ENCODE measurements around the gene UBE2E2.
A peak's percentile ranks its signal among the peaks of the same experiment; 100 is the strongest.

The UBE2E2 gene

DNA sequence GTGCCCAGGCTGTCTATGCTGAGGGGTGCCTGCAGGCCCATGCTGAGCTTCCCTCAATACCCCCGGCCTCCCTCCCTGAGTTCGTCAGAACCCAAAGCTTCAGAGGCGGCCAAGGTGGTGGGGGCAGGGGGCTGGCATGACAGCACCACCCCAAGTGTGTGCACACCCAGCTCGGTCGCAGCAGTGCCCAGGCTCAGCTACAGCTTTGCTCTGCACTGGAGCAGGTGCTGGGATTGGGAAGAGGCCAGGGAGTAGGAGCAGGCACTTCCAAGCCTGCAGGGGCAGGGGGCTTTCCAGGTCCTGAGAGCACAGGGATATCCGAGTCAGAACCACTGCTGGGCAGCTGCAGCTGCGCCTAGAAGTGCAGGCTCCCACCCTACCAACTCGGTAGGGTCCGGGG is 283.9 kb downstream of the UBE2E2 start:
- Histone ChIP-seq H3K27ac (ENCODE audit: extremely low read depth, low read depth, low read length) (no peak overlapping the region), H3K36me3 (ENCODE audit: control insufficient read depth in 2 of 2, insufficient read depth in 1 of 2, low read length in 2 of 2) (no peaks in the 10 kb centered on the region), H3K9me3 (ENCODE audit: control insufficient read depth, insufficient read depth, low read depth, low read length) (no peaks in the 10 kb centered on the region), H3K4me1 (ENCODE audit: control insufficient read depth, insufficient read depth, low read length) (peaks cover 6% of the 10 kb centered on the region), H3K4me3 (ENCODE audit: low read depth, low read length) (no peak overlapping the region)
- ChIA-PET CTCF (interaction anchor here (0.6 kb wide), 1 partner anchor 323 kb away, joined by 3 read pairs; no protein-coding TSS in a partner anchor), POLR2A (no interaction called here)
- TF ChIP-seq ZNF37A (tag by site-specific recombination; IDR thresholded peaks at IDR 0.05) (no peak), ZNF350 (tag by site-specific recombination; IDR thresholded peaks at IDR 0.05) (no peak), ZNF707 (tag by site-specific recombination; IDR thresholded peaks at IDR 0.05) (no peak), ZFP41 (tag by site-specific recombination; IDR thresholded peaks at IDR 0.05; ENCODE audit: borderline replicate concordance) (no peak), ZNF146 (tag by site-specific recombination; IDR thresholded peaks at IDR 0.05) (no peak), ZNF777 (tag by site-specific recombination; IDR thresholded peaks at IDR 0.05; ENCODE audit: borderline replicate concordance) (no peak), ZNF830 (tag by site-specific recombination; IDR thresholded peaks at IDR 0.05; ENCODE audit: low read depth) (no peak), GLIS2 (tag by site-specific recombination; IDR thresholded peaks at IDR 0.05) (no peak), SCRT1 (tag by site-specific recombination; IDR thresholded peaks at IDR 0.05; ENCODE audit: borderline replicate concordance) (no peak), ZNF585B (tag by site-specific recombination; IDR thresholded peaks at IDR 0.05) (no peak)

DNA sequence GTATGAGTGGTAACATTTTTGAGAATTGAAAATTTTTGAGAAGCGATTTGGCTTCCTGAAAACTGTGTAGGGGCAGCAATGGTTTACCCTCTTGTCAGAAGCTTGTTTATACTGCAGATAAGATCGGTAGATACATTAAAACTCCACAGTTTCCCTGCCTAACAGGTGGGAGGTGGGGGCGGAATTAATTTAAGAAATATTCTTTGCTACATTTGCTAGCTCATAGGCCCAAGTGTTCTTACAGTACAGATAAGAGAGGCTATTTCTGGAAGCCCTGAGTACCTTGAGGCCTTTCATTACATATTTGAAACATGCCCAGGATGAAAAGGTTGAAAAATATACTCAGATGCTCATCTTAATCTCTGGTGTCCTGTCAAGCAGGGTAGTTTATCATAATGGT is 285.5 kb downstream of the UBE2E2 start:
- H3K27ac ChIP-seq (ENCODE audit: extremely low read depth, low read depth, low read length): no peak overlapping the region
- H3K4me1 ChIP-seq (ENCODE audit: control insufficient read depth, insufficient read depth, low read length): peaks cover 5% of the 10 kb centered on the region
- TF ChIP-seq ZNF292 (tag by site-specific recombination; IDR thresholded peaks at IDR 0.05; ENCODE audit: borderline replicate concordance, low read depth) (no peak), ZNF747 (tag by site-specific recombination; IDR thresholded peaks at IDR 0.05) (no peak), SCRT2 (tag by site-specific recombination; IDR thresholded peaks at IDR 0.05) (peak; percentile 52), OSR2 (tag by site-specific recombination; IDR thresholded peaks at IDR 0.05) (peak; percentile 38; the same call in 1 of the 2 replicates), ZFHX2 (tag by site-specific recombination; conservative IDR thresholded peaks at IDR 0.05) (peak; percentile 74), ZNF560 (tag by site-specific recombination; IDR thresholded peaks at IDR 0.05; ENCODE audit: borderline replicate concordance) (no peak), ZNF521 (tag by site-specific recombination; IDR thresholded peaks at IDR 0.05) (no peak), ZNF664 (tag by site-specific recombination; IDR thresholded peaks at IDR 0.05) (no peak), EGR2 (tag by site-specific recombination; IDR thresholded peaks at IDR 0.05; ENCODE audit: low read depth) (peak; percentile 74), KLF1 (tag by site-specific recombination; IDR thresholded peaks at IDR 0.05) (no peak), ZNF184 (tag by site-specific recombination; IDR thresholded peaks at IDR 0.05) (no peak)
- TF ChIP-seq, protein P1, sequence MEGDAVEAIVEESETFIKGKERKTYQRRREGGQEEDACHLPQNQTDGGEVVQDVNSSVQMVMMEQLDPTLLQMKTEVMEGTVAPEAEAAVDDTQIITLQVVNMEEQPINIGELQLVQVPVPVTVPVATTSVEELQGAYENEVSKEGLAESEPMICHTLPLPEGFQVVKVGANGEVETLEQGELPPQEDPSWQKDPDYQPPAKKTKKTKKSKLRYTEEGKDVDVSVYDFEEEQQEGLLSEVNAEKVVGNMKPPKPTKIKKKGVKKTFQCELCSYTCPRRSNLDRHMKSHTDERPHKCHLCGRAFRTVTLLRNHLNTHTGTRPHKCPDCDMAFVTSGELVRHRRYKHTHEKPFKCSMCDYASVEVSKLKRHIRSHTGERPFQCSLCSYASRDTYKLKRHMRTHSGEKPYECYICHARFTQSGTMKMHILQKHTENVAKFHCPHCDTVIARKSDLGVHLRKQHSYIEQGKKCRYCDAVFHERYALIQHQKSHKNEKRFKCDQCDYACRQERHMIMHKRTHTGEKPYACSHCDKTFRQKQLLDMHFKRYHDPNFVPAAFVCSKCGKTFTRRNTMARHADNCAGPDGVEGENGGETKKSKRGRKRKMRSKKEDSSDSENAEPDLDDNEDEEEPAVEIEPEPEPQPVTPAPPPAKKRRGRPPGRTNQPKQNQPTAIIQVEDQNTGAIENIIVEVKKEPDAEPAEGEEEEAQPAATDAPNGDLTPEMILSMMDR (tag by site-specific recombination; IDR thresholded peaks at IDR 0.05): no peak
- TF ChIP-seq, protein P2, sequence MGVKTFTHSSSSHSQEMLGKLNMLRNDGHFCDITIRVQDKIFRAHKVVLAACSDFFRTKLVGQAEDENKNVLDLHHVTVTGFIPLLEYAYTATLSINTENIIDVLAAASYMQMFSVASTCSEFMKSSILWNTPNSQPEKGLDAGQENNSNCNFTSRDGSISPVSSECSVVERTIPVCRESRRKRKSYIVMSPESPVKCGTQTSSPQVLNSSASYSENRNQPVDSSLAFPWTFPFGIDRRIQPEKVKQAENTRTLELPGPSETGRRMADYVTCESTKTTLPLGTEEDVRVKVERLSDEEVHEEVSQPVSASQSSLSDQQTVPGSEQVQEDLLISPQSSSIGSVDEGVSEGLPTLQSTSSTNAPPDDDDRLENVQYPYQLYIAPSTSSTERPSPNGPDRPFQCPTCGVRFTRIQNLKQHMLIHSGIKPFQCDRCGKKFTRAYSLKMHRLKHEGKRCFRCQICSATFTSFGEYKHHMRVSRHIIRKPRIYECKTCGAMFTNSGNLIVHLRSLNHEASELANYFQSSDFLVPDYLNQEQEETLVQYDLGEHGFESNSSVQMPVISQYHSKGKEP (tag by site-specific recombination; IDR thresholded peaks at IDR 0.05): no peak
- ChIA-PET POLR2A (no interaction called here), CTCF (no interaction called here)
- no peak overlapping the region for H3K4me3 ChIP-seq (ENCODE audit: low read depth, low read length)
- no peaks in the 10 kb centered on the region for H3K9me3 ChIP-seq (ENCODE audit: control insufficient read depth, insufficient read depth, low read depth, low read length)
- H3K36me3 ChIP-seq (ENCODE audit: control insufficient read depth in 2 of 2, insufficient read depth in 1 of 2, low read length in 2 of 2): no peaks in the 10 kb centered on the region

Measured in HEK293 (cell line).